HepG2 (cell line): Measurements from ENCODE around the gene SPART. TPM values are rescaled to one million over a fixed set of nuclear protein-coding genes. Genes with fewer than 3 reads are reported as not detected.

Source experiments
- ATAC-seq: fragments of 200-7000 bp; cut with Tn5 transposase; 3 replicates; pipeline ENCODE4 v1.9.1; 2020; ENCODE audit warnings: mild to moderate bottlenecking, moderate library complexity
- BruUV-seq: library from RNA; stranded (reverse); fragments of 400-500 nt; replicated peaks from 2 replicates; lab custom pipeline; 2021; lab: Mats Ljungman, UMichigan
- CTCF ChIA-PET: fragments of 300-600 bp; formaldehyde crosslinking; extraction: SDS; loops from one replicate; lab custom pipeline; 2021; ENCODE audit warnings: low total read pairs, inconsistent platforms, low intra/inter-chr PET ratio; lab: Yijun Ruan, JAX
- POLR2A ChIA-PET: fragments of 350-600 bp; sonication (Branson Sonifier 250); formaldehyde crosslinking; loops from one replicate; lab custom pipeline; 2020; ENCODE audit warnings: antibody characterized with exemption, inconsistent platforms; lab: Yijun Ruan, JAX
- DNase-seq: peaks from one replicate; pipeline ENCODE4 v3.0.0-alpha.2; 2015; ENCODE audit warnings: low spot score
- FAIRE-seq: peaks from 3 replicates; lab custom pipeline; 2011; peaks lifted over from hg19 to GRCh38; lab: Jason Lieb, UNC
- H2AFZ ChIP-seq: one replicate; pipeline ENCODE4 v1.6.1; 2011; ENCODE audit warnings: low read length, inconsistent platforms
- H3K27ac ChIP-seq: fragments of 300-600 bp; 3 replicates; pipeline ENCODE4 v1.8.0; 2011; ENCODE audit warnings: mixed run types, mild to moderate bottlenecking, mixed read lengths, low read length, inconsistent platforms; ENCODE audit not compliant: insufficient read depth; ENCODE audit errors: extremely low read length
- H3K27me3 ChIP-seq, 2 experiments: fragments of 200-600 bp in 1 of 2; 2 replicates in 1 of 2; 3 replicates in 1 of 2; pipeline versions ENCODE4 v1.6.0 to v1.8.0; 2011; ENCODE audit warnings: low read length in 2 of 2, mild to moderate bottlenecking in 2 of 2, moderate library complexity in 2 of 2, inconsistent platforms in 1 of 2; ENCODE audit not compliant: insufficient read depth in 2 of 2, control insufficient read depth in 1 of 2
- H3K36me3 ChIP-seq, 2 experiments: fragments of 200-600 bp in 1 of 2; replicated peaks in 1 of 2; 2 replicates in 1 of 2; 3 replicates in 1 of 2; pipeline versions ENCODE4 v1.5.1 to v1.8.0; 2011; ENCODE audit warnings: low read length in 2 of 2, inconsistent platforms in 1 of 2; ENCODE audit not compliant: insufficient read depth in 2 of 2, control insufficient read depth in 1 of 2
- H3K4me1 ChIP-seq: 2 replicates; pipeline ENCODE4 v1.5.1; 2012; ENCODE audit warnings: low read length, inconsistent platforms; ENCODE audit not compliant: insufficient read depth
- H3K4me2 ChIP-seq: 2 replicates; pipeline ENCODE4 v1.6.0; 2011; ENCODE audit warnings: low read depth, low read length, inconsistent platforms
- H3K4me3 ChIP-seq, 3 experiments: fragments of 200-600 bp in 1 of 3; sonication (generic), shearing (Covaris generic) in 1 of 3; replicated peaks in 1 of 3; 2 replicates each; pipeline ENCODE4 v1.5.1; 2011 to 2016; ENCODE audit warnings: low read length in 3 of 3, inconsistent platforms in 2 of 3, low read depth in 2 of 3, mild to moderate bottlenecking in 2 of 3, control low read depth in 1 of 3, mixed read lengths in 1 of 3; ENCODE audit not compliant: insufficient read depth in 1 of 3
- H3K79me2 ChIP-seq: one replicate; pipeline ENCODE4 v1.6.1; 2011; ENCODE audit warnings: low read length, inconsistent platforms; ENCODE audit not compliant: insufficient read depth
- H3K9ac ChIP-seq: 2 replicates; pipeline ENCODE4 v1.6.0; 2011; ENCODE audit warnings: mild to moderate bottlenecking, low read depth, low read length, inconsistent platforms; ENCODE audit not compliant: insufficient read depth
- H3K9me3 ChIP-seq: 2 replicates; pipeline ENCODE4 v1.5.1; 2012; ENCODE audit warnings: mild to moderate bottlenecking, low read length
- H4K20me1 ChIP-seq: 2 replicates; pipeline ENCODE4 v1.6.0; 2011; ENCODE audit warnings: inconsistent platforms, mild to moderate bottlenecking, low read length, moderate library complexity; ENCODE audit not compliant: insufficient read depth
- CC2D1A ChIP-seq: sonication (generic); formaldehyde crosslinking; IDR thresholded peaks from 2 replicates; pipeline ENCODE4 v1.8.1; 2023; ENCODE audit warnings: mild to moderate bottlenecking, missing genetic modification reagents
- GTF3A ChIP-seq: sonication (generic); formaldehyde crosslinking; conservative IDR thresholded peaks from 2 replicates; pipeline ENCODE4 v1.4.0; 2020; ENCODE audit warnings: mild to moderate bottlenecking, missing genetic modification reagents
- KDM5A ChIP-seq: fragments of 200-600 bp; sonication (generic); IDR thresholded peaks from 2 replicates; pipeline ENCODE4 v1.7.0; 2018; ENCODE audit warnings: antibody characterized with exemption, mild to moderate bottlenecking, low read length, borderline replicate concordance
- MXD3 ChIP-seq: IDR thresholded peaks from 2 replicates; pipeline ENCODE4 v1.6.1; 2016; ENCODE audit warnings: mild to moderate bottlenecking, missing biosample characterization, missing genetic modification reagents
- RBFOX2 ChIP-seq: fragments of 200-400 bp; formaldehyde crosslinking; IDR thresholded peaks from 2 replicates; pipeline ENCODE4 v1.6.1; 2017; ENCODE audit warnings: low read depth, mild to moderate bottlenecking, low read length
- RXRB ChIP-seq: IDR thresholded peaks from 2 replicates; pipeline ENCODE4 v1.6.1; 2016; ENCODE audit warnings: borderline replicate concordance, missing genetic modification reagents, missing compliant biosample characterization
- SMARCC2 ChIP-seq: fragments of 450-650 bp; IDR thresholded peaks from 2 replicates; pipeline ENCODE4 v1.6.1; 2017; ENCODE audit warnings: antibody characterized with exemption, mild to moderate bottlenecking
- STAT5B ChIP-seq: sonication (generic); formaldehyde crosslinking; IDR thresholded peaks from 2 replicates; pipeline ENCODE4 v1.4.0; 2020; ENCODE audit warnings: missing genetic modification reagents
- ZMYM3 ChIP-seq: sonication (generic); formaldehyde crosslinking; IDR thresholded peaks from 2 replicates; pipeline ENCODE4 v1.5.1; 2020; ENCODE audit warnings: mild to moderate bottlenecking, missing genetic modification reagents
- ZNF30 ChIP-seq: sonication (generic); formaldehyde crosslinking; IDR thresholded peaks from 2 replicates; pipeline ENCODE4 v1.5.0; 2020; ENCODE audit warnings: mild to moderate bottlenecking, missing genetic modification reagents
- ZNF660 ChIP-seq: sonication (generic); formaldehyde crosslinking; IDR thresholded peaks from 2 replicates; pipeline ENCODE4 v1.5.1; 2020; ENCODE audit warnings: mild to moderate bottlenecking, low read depth, missing genetic modification reagents, borderline replicate concordance
- ZNF747 ChIP-seq: sonication (generic); formaldehyde crosslinking; IDR thresholded peaks from 2 replicates; pipeline ENCODE4 v1.8.1; 2023; ENCODE audit warnings: missing genetic modification reagents, mild to moderate bottlenecking, borderline replicate concordance
- WGBS: methylation state at CpG from one replicate; pipeline ENCODE4 v1.1.6; 2017; ENCODE audit warnings: low lambda C conversion rate; 5-methylcytosine and 5-hydroxymethylcytosine counted together
- in situ Hi-C: cut with HindIII; loops from 2 replicates; pipeline ENCODE4 v1.10.0; 2017; ENCODE audit warnings: low pct_unique_long_range_greater_than_20kb; ENCODE audit not compliant: extremely low pct_ligation_motif_present
- intact Hi-C: fragments of 100-400 bp; cut with micrococcal nuclease; formaldehyde crosslinking; loops from one replicate; pipeline ENCODE4 v1.10.0; 2022; ENCODE audit not compliant: unreplicated experiment
- polyA plus RNA-seq, 8 experiments: library from polyadenylated mRNA; depleted of rRNA in 3 of 8; stranded (reverse) in 7 of 8; unstranded in 1 of 8; fragments of >200 nt; fragmentation: Illumina TruSeq in 4 of 8; extraction: Trizol in 4 of 8; gene quantifications; 2 replicates each; pipeline versions ENCODE4 v1.2.1 to v1.2.3, GENCODE V29; 2011 to 2016; ENCODE audit warnings: low read depth in 4 of 8, missing spikeins in 1 of 8, mixed read lengths in 1 of 8; ENCODE audit not compliant: insufficient read depth in 1 of 8
- total RNA-seq, 5 experiments: library from RNA; depleted of rRNA; stranded (reverse); fragments of >200 nt; fragmentation: Illumina TruSeq; extraction: Trizol; gene quantifications; 2 replicates each; pipeline ENCODE4 v1.2.3, GENCODE V29; 2016; ENCODE audit warnings: low read depth in 1 of 5

The SPART gene
- total and polyA plus RNA-seq, 2 of the 13 experiments (the other 11 are each of a cell fraction or from before 2014, with no cell fraction given), result 8.9 to 28.8 TPM

GRCh38 chr13:36382030-36382429 lies 35.8 kb upstream of the SPART start (continued):
- TF ChIP-seq MXD3 (no peak), KDM5A (no peak), STAT5B (CRISPR knock-in tag) (no peak)

DNA sequence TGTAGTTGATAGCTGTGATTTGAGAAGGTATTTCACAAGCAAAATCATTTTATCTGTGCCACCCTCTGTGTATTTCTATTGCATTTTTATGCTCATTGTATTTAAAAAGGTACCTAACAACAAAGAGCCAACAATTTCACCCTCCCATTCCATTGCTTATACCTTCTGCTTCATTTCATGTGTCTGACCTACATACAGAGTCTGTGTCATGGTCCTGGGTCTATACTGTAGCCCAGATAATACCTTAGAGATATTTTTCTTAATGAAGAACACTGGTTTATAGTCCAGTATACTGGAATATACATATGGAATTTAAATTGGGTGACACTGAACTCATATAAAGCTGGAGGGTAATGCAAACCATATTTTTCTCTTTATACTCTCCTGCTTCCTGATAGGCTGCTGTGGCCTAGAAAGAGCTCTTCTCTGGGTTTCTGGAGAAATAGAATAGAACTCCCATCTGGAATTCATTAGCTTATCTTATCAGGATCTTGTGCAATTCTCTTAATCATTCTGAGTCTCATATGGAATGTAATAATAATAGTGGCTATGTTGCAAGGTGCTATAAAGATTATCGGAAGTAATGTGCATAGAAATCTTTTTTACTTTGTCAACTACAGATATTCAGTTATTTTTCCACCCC lies 31.8 kb upstream of the SPART start:
- Histone ChIP-seq H3K79me2 (no peaks in the 10 kb centered on the region), H4K20me1 (no peaks in the 10 kb centered on the region), H3K36me3 (no peaks in the 10 kb centered on the region), H3K9me3 (no peaks in the 10 kb centered on the region), H3K27ac (no peak overlapping the region), H3K4me3 (no peak overlapping the region), H3K4me1 (no peaks in the 10 kb centered on the region; the same call in 1 of the 2 replicates), H3K4me2 (no peak overlapping the region), H2AFZ (no peak overlapping the region), H3K9ac (no peak overlapping the region), H3K27me3 (no peaks in the 10 kb centered on the region; a peak in 1 of 5 replicates)
- 6% methylated on average over 1 of the region's 1 CpG for WGBS
- TF ChIP-seq SMARCC2, result no peak
- no peak for TF ChIP-seq RXRB
- no peak for TF ChIP-seq ZMYM3 (CRISPR knock-in tag)
- no peak for TF ChIP-seq ZNF660 (CRISPR knock-in tag)
- no peak for TF ChIP-seq ZNF747 (CRISPR knock-in tag)
- TF ChIP-seq ZNF30 (CRISPR knock-in tag), result no peak
- no peak for TF ChIP-seq CC2D1A (CRISPR knock-in tag)
- TF ChIP-seq GTF3A (CRISPR knock-in tag), result no peak
- TF ChIP-seq RBFOX2, result no peak
- ATAC-seq, result no peak
- no peak for DNase-seq
- FAIRE-seq, result no peak
- intact Hi-C loops (no loop called here), in situ Hi-C loops (no loop called here)
- POLR2A ChIA-PET, result no interaction called here
- BruUV-seq, result no TSS peak
- CTCF ChIA-PET, result no interaction called here
